ENCODE results near the gene CACNG8. TPM values are rescaled to one million over a fixed set of nuclear protein-coding genes. Genes with fewer than 3 reads are reported as not detected.

Gene CACNG8
- total and polyA plus RNA-seq, 7 donors = under 0.01 to 0.03 TPM; not detected in 5

DNA sequence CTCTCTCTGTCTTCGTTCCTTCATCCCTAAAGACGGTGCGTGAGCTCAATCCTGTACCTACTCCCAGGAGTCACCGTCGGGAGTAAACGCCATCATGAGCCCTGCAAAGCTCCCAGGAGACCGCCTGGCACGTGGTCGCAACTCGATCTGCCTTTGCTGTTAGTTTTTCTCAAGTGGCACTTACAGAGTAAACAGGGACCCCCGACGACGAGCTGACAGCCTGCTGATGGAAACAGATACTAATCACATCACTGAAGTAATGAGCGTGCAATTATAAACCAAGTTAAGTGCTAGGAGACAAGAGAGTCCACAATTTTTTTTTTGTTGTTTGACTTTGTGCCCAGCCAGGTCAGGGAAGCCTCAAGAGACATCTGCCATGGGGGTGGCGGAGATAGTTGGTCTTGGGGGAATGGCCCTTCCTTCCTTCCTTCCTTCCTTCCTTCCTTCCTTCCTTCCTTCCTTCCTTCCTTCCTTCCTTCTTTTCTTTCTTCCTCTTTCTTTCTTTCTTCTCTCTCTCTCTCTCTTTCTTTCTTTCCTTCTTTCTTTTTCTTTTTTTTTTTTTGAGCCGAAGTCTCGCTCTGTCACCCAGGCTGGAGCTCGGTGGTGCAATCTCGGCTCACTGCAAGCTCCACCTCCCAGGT, 52.3 kb downstream of the CACNG8 start:
- Histone ChIP-seq H3K9me3 (no peaks in the 10 kb centered on the region), H3K36me3 (no peaks in the 10 kb centered on the region), H3K4me1 (no peaks in the 10 kb centered on the region), H3K4me3 (no peak overlapping the region), H3K27me3 (peaks cover 0 to 64% (median 18%) of the 10 kb centered on the region in 3 donors), H3K27ac (no peak overlapping the region)
- intact Hi-C loops (cut with DNase I) = no loop called here
- TF ChIP-seq, protein P1, sequence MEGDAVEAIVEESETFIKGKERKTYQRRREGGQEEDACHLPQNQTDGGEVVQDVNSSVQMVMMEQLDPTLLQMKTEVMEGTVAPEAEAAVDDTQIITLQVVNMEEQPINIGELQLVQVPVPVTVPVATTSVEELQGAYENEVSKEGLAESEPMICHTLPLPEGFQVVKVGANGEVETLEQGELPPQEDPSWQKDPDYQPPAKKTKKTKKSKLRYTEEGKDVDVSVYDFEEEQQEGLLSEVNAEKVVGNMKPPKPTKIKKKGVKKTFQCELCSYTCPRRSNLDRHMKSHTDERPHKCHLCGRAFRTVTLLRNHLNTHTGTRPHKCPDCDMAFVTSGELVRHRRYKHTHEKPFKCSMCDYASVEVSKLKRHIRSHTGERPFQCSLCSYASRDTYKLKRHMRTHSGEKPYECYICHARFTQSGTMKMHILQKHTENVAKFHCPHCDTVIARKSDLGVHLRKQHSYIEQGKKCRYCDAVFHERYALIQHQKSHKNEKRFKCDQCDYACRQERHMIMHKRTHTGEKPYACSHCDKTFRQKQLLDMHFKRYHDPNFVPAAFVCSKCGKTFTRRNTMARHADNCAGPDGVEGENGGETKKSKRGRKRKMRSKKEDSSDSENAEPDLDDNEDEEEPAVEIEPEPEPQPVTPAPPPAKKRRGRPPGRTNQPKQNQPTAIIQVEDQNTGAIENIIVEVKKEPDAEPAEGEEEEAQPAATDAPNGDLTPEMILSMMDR (IDR thresholded peaks at IDR 0.05) = no peak
- TF ChIP-seq POLR2A (IDR thresholded peaks at IDR 0.05) = no peak
- no peak for TF ChIP-seq EP300 (IDR thresholded peaks at IDR 0.05)
- TF ChIP-seq POLR2AphosphoS5 (IDR thresholded peaks at IDR 0.05) = no peak
- WGBS, 2 donors = 54% methylated on average over 19 of the region's 19 CpGs
- DNase-seq = no peak

DNA sequence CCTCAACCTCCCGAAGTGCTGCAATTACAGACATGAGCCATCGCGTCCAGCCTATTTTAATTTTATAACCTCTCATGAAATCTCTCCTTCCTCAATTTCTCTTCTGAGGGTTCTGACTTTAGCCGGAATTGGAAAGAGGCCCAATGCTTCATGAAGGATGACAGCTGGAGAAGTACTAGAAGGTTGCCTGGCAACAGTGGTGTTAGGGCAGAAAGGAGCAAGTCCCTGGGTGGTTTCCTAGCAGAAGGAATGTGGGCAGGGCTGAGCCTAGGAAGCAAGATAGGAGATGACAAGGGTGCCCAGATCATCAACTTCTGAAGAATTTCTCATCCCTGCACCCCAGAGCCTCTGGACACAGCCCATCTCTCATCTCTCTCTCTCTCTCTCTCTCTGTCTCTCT, 54.5 kb downstream of the CACNG8 start:
- Histone ChIP-seq H3K9me3 (no peaks in the 10 kb centered on the region), H3K27me3 (peaks cover 0 to 49% (median 9%) of the 10 kb centered on the region in 3 donors), H3K4me1 (no peaks in the 10 kb centered on the region), H3K4me3 (no peak overlapping the region), H3K36me3 (no peaks in the 10 kb centered on the region), H3K27ac (no peak overlapping the region)
- no peak for TF ChIP-seq POLR2AphosphoS5 (IDR thresholded peaks at IDR 0.05)
- no peak for TF ChIP-seq EP300 (IDR thresholded peaks at IDR 0.05)
- no peak for TF ChIP-seq POLR2A (IDR thresholded peaks at IDR 0.05)
- TF ChIP-seq, protein P1 (IDR thresholded peaks at IDR 0.05) = no peak
- intact Hi-C loops (cut with DNase I) = no loop called here
- DNase-seq = no peak
- WGBS, 2 donors = 88% methylated on average over 4 of the region's 4 CpGs

DNA sequence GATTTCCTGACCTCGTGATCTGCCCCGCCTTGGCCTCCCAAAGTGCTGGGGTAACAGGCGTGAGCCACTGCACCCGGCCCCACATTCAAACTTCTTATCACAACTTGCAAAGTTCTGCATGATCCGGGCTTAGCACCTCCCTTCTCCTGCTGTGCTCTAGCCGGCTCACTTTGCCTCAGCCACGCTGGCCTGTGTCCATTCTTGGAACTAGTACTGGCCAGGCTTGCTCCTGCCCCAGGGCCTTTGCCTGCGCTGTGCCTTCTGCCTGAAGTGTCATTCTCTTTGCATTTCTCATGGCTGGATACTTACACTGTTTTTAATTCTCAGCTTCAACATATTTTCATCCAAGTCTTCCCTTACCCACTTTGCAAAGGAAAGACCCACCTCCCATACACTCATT, 58.6 kb downstream of the CACNG8 start:
- no peaks in the 10 kb centered on the region for H3K4me1 ChIP-seq
- TF ChIP-seq POLR2A (IDR thresholded peaks at IDR 0.05) (no peak), POLR2AphosphoS5 (IDR thresholded peaks at IDR 0.05) (no peak), EP300 (IDR thresholded peaks at IDR 0.05) (no peak)
- TF ChIP-seq, protein P1 (IDR thresholded peaks at IDR 0.05) = no peak
- intact Hi-C loops (cut with DNase I) = loop anchor here (5.0 kb wide), 1 partner anchor 114 kb away; the partner anchor contains the start of gene CACNG7
- WGBS, 2 donors = 87 to 91% methylated on average over 8 of the region's 8 CpGs
- no peak overlapping the region for H3K4me3 ChIP-seq
- no peaks in the 10 kb centered on the region for H3K36me3 ChIP-seq
- H3K9me3 ChIP-seq = no peaks in the 10 kb centered on the region
- peaks cover 0 to 42% (median 14%) of the 10 kb centered on the region in 3 donors for H3K27me3 ChIP-seq
- no peak overlapping the region for H3K27ac ChIP-seq
- DNase-seq = no peak

DNA sequence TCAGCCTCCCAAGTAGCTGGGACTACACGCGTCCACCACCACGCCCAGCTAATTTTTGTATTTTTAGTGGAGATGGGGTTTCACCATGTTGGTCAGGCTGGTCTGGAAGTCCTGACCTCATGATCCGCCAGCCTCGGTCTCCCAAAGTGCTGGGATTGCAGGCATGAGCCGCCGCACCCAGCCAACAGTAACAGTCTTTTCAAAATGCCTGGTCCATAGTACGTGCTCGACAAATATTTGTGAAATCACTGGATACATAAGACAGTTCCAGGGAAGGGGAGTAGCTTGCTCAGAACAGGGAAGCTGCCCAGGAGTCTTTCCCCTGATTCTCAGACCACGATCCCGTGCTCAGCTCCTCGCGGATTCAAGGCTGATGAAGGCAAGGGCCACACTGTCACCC, 59.2 kb downstream of the CACNG8 start:
- H3K4me3 ChIP-seq = no peak overlapping the region
- DNase-seq = no peak
- no peak for TF ChIP-seq POLR2AphosphoS5 (IDR thresholded peaks at IDR 0.05)
- TF ChIP-seq, protein P1 (IDR thresholded peaks at IDR 0.05) = no peak
- H3K9me3 ChIP-seq = no peaks in the 10 kb centered on the region
- H3K27ac ChIP-seq = no peak overlapping the region
- no peaks in the 10 kb centered on the region for H3K36me3 ChIP-seq
- intact Hi-C loops (cut with DNase I) = loop anchor here (5.0 kb wide), 1 partner anchor 115 kb away; the partner anchor contains the start of gene CACNG7
- no peaks in the 10 kb centered on the region for H3K4me1 ChIP-seq
- H3K27me3 ChIP-seq = peaks cover 0 to 36% (median 14%) of the 10 kb centered on the region in 3 donors
- WGBS, 2 donors = 86 to 91% methylated on average over 13 of the region's 13 CpGs
